HCEC 1CT (cell line): ENCODE results near the gene ZNF169.
"Not testable (repeated sequence)": the region's sequence is repeated elsewhere in the genome, so short reads cannot be mapped to it uniquely, and the experiment has no call there.

Source experiments
- DNase-seq: peaks from one replicate; pipeline ENCODE4 v3.0.0-alpha.2; 2017

The ZNF169 gene

DNA sequence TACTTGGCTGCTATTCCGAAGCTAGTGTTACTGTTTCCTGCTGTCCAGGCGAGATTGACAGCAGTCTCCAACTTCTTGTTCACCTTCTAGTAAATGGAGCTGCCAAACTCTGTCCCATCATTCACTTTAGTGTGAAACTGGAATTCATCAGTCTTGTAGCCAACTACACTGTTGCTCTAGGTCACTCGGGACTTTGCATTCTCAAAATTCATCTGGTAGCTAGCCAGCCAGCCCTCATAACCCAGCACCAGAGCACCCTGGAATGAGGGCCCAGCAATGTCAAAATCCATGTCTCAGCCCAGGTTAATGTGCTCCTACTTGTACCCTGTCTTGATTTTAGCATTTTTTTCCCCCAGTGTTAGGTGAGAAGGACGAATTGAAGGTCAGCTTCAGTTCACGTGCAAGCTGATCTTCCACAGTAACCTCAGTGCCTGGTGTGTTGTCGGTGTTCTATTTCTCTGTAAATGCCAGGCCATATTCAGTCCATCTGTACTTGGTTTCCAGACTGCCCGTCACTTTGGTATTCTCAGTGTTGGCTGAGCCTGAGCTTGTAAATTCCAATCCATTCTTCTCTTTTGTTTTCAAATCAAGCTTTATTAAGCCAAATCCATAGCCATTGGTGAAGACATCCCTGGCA lies 28.9 kb downstream of the ZNF169 start:
- DNase-seq: no peak

DNA sequence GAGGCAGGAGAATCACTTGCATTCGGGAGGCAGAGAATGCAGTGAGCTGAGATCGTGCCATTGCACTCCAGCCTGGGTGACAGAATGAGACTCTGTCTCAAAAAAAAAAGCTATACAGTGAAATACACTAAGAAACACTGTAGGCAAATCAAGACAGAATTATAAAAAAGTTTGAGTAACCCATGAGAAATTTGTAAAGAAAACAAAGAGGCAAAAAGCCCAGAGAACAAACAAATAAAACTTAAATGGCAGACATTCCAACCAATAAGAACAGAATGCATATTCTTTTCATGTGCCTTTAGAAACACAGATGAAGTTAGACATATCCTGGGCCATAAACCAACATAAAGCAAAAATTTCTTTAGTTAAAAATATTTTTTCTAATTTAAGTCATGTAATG lies 30.6 kb downstream of the ZNF169 start:
- no peak for DNase-seq

DNA sequence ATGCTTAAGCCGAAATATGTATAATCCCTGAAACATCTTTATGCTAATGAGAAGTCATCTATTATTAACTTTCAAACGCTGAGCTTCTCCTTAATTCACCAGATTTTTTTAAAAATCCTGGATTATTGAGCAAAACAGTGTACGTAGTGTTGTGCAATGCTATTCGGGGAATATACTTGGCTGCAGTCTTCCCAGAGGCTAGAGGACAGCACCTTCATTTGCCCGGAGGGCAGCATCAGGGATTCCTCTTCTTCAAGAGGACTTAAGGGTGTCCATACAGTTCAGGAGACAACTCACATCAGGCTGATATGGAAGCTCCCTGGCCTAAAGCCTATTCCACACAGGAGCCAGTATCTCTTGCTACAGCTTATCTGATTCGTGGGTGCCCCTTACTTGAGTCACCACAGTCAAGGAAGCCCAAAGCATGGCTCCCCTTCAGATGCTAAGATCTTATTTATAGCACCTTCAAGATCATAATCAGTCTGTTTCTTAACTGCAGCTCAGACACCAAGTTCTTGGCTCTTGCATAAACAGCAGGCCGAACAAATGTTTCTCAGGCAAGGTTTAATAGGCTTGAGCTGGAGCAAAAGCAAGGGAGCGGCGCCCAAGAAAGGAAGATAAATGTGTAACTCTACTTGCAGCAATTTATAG lies 40.0 kb downstream of the ZNF169 start:
- no peak for DNase-seq

DNA sequence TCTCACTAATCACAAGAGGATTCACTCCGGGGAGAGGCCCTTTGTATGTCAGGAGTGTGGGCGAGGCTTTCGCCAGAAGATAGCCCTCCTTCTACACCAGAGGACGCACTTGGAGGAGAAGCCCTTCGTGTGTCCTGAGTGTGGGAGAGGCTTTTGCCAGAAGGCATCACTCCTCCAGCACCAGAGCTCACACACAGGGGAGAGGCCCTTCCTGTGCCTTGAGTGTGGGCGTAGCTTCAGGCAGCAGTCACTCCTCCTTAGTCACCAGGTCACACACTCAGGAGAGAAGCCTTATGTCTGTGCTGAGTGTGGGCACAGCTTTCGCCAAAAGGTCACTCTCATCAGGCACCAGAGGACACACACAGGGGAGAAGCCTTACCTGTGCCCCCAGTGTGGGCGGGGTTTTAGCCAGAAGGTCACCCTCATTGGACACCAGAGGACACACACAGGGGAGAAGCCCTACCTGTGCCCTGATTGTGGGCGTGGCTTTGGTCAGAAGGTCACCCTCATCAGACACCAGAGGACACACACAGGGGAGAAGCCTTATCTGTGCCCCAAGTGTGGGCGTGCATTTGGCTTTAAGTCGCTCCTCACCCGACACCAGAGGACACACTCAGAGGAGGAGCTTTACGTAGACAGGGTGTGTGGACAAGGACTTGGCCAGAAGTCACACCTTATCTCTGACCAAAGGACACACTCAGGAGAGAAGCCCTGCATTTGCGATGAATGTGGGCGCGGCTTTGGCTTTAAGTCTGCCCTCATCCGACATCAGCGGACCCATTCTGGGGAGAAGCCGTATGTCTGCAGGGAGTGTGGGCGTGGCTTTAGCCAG lies 41.6 kb downstream of the ZNF169 start:
- no peak for DNase-seq

DNA sequence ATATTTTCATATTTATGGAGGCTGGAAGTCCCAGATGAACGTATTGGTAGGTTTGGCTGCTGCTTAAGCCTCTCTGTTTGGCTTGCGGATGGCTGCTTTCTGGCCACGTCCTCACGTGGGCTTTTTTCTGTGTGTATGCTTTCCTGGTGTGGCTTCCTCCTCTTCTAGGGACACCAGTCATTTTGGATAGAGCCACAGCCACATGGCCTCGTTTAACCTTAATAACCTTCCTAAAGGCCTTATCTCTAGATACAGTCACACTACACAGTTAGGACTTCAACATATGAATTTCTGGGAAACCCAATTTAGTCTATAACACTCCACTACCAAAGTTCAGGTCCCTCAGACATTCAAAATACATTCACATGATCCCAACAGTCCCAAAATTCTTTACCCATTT lies 42.5 kb downstream of the ZNF169 start:
- DNase-seq: no peak

DNA sequence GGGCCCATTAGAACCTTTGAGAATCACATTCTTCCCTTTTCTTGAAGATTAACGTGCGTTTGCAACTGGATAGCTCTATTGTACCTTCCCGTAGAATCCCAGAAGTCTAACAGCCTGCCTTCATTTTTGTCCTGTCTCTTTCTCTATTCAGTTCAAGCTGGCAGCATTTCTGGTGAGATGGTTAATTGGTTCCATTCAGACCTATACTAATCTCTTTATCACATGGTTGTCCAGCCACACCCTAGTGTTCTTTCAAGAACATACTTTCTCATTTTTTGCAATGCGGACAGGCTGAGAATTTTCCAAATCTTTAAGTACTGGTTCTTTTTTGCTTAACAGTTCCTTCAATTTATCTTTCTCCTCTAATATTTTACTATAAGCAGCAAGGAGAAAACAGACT lies 43.3 kb downstream of the ZNF169 start:
- no peak for DNase-seq

DNA sequence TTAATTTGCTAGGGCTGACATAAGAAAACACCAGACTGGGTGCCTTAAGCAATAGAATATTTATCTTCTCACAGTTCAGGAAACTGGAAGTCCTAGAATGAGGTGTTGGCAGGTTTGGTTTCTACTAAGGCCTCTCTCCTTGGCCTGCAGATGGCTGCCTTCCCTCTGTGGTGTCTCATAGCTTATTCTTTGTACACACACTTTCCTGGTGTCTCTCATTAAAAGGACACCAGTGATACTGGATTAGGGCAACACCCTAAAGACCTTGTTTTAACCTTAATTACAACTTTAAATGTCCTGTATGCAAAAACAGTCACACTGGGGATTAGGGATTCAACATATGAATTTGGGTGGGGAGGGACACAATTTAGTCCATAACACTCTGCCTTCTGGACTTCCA lies 44.2 kb downstream of the ZNF169 start:
- no peak for DNase-seq

DNA sequence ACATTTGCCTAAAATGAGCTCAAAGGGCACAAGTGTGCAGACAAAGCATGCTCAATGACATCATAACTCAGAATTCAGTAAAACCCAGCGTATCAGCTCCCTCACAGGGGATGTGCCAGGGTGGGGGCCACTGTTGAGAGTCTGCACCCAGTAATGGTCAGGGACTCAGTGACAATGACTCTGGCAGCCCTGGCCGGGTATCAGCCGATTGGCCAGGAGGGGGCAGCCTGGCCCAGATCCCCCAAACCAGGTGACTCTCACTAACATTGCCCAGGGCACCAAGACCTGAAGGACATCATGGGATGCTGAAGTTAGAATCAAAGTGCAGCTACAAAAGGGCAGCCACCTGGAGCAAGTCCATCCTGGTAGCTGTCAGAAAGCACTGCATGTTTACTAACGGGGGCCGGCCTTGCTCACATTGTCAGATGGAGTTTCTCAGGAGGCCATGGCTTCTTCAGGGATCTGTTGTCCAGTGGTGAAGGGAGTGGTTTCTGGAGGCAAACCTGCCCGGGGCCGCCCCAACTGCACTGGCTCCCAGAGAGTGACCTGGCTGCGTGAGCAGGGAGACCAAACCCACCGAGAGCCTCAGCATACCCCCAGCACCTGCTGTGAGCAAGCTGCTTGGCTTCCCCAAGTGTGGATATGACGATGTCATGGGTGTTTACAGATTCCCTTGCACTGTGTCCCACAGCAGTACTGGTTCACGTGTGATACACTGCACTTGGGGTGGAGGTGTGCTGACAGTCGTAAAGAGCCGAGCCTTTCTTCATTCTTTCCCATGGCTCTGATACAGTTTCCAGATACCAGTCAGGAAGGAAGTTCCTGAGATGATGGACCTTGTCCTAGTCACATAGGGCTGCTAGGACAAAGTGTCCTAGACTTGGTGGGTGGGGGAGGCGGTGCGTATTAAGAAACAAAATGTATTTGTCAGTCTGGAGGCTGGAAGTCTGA lies 56.2 kb downstream of the ZNF169 start:
- DNase-seq: not testable (repeated sequence)

DNA sequence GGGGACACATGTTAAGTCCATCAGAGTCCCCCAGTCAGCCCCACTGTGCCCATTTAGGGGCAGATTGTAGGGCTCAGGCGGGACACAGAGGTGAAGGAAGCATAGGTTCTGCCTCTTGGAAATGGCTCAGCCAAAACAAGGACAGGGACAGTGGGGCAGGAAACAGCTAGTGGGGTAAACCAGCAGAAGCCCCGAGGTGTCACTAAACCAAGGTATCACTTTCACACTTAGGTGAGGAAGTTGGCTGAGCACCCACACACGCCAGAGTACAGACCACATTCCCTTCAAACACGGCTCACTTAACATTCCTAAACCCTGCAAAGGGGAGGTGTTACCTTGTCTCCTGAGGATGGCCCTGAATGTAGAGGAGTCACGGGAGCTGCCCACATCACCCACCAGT lies 57.1 kb downstream of the ZNF169 start:
- not testable (repeated sequence) for DNase-seq

DNA sequence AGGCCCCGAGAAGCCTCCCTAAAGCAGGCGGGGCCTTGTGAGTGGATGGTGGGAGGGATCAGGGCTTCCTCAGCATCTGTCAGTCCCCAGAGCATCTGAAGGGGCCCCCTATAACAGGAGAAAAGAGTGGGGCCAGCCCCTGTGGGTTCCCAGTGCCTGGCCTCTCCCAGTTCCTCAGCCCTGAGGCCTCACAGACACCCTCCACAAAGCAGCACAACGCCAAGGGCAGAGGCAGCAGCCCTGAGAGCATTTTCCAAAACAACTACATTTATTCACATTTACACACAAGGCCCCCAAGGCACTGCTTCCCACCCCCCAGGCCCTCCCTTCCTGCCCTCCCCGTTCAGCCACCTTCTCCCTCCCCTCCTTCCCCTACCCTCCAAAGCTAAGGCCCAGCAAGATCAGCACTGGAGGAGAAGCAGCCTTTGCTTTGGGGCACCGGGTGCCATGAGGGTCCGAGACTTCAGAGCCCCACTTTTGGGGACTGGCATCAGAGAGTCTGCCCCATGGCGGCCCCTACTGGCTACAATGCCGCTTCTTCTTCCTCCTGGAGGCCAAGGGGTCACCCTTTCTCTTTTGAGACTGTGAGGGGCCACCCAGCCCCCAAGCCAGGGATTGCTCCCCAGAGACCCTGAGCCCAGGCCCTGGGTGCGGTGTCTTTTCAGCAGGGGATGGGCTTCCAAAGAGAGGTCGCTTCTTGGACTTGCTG lies 59.0 kb downstream of the ZNF169 start:
- DNase-seq: not testable (repeated sequence)

DNA sequence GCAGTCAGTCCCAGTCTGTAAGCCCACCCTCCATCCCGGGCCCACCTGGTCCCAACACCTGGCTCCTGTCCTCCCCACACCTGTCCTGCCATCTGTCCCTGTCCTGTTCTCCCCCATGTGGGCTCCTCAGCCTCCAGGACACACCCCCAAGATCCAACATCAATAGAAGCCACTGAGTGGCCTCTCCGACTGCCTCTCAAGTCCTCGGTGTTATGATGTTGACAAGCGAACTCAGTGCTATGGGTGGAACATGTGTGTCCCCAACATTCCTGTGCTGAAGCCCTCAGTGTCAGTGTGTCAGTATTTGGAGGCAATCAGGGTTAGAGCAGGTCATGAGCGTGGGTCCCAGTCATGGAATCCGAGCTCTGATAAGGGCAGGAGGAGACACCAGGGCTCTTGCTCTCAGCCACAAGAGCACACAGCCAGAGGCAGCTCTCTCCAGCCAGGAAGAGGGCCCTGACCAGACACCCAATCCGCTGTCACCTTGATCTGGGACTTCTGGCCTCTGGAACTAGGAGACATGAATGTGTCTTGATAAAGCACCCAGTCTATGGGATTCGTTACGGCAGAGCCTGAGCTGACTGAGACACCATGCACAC lies 63.3 kb downstream of the ZNF169 start:
- not testable (repeated sequence) for DNase-seq

DNA sequence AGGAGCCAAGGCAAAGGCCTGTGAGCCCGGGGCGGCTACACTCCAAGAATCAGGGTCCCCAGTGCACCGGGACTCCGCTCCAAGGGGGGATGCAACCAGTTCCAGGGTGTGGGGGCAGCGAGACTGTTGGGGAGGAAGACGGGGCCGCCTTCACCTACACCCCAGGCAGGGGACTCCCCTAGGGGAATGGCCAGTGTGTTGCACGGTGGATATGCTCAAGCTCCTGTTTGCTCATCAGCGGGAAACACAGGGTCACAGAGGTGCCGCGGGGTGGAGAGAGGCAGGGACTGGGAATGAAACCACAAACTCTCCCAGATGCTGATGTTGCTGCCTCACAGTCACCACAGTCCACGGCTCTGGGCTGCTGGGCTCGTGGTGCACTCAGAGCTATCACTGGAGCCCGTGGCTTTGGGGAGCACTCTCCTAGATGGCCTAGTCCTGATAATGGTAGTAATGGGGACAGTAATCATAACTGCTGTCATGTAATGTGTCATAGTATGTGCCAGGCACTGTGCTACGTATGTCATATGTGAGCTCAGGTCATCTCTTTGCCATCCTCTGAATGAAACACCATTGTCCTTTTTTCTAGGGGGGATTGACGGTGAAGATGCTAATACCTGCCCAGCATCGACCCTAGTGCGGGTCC lies 64.2 kb downstream of the ZNF169 start:
- not testable (repeated sequence) for DNase-seq

DNA sequence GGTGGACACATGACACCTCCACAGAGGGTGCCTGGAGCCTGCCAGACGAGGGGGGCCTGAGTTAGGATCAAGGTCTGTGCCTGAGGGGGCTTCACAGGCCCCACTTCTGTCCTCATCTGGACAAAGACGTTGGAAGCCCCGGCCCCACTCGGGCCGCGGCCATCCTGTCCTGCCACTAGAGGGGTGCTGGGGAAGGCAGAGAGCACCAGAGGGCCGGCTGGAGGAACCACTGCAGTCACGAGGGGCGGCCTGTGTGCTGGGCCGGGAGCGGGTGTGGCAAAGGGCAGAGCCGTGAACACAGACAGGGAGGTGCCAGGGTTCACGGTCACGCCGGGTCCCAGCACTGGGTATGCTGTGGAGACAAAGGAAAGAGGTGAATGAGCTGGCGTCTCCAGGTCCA lies 66.5 kb downstream of the ZNF169 start:
- not testable (repeated sequence) for DNase-seq

DNA sequence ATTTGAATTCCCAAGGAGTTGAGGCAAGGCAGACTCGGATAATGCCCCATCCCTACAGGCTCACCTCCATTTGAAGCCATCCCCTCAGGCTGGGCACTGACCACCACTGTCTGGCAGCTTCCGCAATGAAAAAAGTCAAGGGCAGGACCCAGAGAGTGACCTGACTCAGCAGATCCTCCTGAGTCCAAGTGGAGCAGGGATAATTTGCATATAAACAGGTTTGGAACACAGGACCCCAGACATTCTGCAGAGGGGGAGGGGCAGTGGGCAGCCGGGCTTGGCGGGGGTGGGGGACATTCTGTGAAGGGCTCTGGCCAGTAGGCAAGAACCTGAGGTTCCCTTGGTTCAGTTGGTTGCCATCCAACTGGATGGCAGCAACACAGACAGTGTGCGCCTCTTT lies 69.4 kb downstream of the ZNF169 start, which contains the start of gene NUTM2F:
Gene NUTM2F (minus strand): TSS at position 101 of the 400 bp plus-strand sequence. CDS start 21 bp downstream, at position 80.
- DNase-seq: not testable (repeated sequence)

DNA sequence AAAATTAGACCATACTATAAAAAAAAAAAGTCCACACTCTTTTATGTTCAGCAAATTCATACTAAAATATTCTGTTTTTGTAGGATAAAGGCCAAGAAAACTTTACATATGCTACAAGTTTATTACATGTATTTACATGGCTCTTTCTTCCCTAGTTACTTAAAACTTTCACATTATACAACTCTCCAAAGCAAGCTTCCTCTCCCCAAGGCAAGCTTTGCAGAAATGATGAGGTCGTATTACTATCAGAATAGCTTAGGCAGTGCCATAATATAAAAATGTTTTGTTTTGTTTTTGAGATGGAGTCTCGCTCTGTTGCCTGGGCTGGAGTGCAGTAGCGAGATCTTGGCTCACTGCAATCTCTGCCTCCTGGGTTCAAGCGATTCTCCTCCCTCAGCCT lies 77.3 kb downstream of the ZNF169 start:
- DNase-seq: not testable (repeated sequence)

DNA sequence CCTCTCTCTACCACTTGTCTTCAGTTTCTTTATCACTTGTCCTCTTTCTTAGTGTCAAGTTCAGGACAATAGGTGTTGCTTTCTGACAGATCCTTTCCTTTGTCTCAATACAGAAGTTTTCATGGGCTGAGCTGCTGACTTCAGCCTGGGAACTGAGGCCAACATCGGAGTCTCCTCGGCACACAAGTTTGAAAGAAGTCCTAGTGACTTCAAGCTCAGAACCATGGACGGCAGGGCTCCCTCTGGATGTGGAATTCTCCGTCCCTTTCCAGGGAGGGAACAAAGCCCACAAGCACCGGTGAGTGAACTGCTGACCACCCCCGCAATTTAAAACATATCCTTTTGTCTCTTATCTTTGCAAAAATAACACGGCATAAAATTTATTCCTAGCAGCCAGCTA lies 79.6 kb downstream of the ZNF169 start:
- not testable (repeated sequence) for DNase-seq

DNA sequence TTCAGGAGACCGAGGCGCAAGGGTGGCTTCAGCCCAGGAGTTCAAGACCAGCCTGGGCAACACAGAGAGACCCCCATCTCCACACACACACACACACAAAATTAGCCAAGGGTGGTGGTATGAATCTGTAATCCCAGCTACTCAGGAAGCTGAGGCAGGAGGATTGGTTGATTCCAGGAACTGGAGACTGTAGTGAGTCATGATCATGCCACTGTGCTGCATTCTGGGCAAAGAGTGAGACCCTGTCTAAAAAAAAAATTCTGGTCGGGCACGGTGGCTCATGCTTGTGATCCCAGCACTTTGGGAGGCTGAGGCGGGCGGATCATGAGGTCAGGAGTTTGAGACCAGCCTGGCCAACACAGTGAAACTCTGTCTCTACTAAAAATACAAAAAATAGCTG lies 80.6 kb downstream of the ZNF169 start:
- DNase-seq: not testable (repeated sequence)

DNA sequence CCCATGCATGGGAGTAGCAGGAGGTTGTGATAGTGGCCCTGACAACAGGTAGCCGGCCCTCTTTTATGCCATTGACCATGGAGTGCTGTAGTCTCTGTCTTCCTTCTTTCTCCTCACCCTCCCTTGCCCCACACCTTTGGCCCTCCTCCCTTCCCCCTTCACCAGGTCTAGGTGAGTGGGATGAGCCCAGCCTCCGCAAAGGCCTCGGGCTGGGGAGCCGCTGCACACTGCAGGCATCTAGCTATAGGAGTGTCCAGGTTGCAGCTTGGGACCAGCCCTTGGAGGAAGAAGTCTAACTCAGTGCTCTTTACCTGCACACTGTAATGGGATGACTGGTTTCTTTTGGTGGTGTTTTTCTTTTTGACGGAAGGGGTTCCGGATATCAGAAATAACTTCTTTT lies 81.7 kb downstream of the ZNF169 start:
- DNase-seq: not testable (repeated sequence)

DNA sequence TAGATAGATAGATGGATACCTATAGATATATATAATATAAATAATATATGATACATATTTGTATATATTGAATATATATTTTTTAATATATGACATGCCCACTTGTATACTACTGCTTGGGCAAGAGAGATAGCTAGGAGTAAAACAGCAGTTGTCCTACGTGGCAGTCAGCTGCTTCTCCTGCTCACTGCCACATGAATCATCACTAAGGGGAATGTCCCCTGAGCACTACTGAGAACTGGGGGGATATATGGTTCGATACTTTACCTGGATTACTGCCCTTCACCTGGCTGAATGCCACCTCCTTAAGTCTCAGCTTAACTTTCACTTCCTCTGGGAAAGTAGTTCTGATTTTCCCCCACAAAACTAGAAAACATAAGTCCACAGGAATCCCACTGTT lies 82.6 kb downstream of the ZNF169 start:
- not testable (repeated sequence) for DNase-seq

DNA sequence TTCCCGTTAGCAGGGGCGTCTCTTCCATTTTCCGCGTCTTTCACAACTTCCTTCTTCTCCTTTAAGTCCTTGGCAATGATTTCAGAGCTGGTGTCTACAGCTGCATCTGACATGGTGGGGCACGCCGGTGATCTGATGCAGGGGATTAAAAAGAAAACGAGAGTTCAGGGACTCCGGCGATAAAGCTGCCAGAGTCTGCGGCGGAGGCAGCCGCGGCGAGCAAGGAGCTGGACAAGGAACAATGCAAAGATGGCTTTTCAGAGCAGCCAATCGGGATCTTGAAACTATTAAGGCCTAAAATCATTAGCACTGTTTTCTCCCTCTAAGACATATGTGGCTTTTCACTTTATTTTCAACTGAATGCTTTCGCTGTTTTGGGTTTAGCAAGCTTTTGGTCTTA lies 88.4 kb downstream of the ZNF169 start:
- DNase-seq: not testable (repeated sequence)

DNA sequence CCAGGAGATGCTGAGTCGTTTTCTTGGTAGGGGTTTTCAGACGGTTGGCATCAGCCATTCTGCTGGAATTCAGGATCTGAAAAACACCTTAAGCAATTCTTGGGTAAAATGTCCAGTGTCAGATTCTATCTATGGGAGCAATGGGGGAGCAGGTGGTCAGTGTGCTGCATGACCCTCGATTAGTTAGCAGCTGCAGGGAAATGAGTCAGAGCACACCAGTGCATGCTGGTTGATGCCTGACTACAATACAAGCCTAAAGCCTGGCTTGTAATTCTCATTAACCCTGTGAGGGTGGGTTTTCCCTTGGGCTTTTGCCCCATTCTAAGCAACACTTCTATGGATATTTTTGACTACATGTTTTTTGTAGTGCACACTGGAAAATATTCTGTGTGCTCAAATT lies 89.7 kb downstream of the ZNF169 start:
- not testable (repeated sequence) for DNase-seq
